ENCODE measurements around the gene AHRR.

- TF ChIP-seq EZH2phosphoT487 (IDR thresholded peaks at IDR 0.05; ENCODE audit: borderline replicate concordance, low read depth, low read length) (no peak), CTCF (conservative IDR thresholded peaks at IDR 0.05; ENCODE audit: low read length) (no peak)
Observed at GRCh38 chr5:468401-468800, 146.9 kb downstream of the AHRR start.

All from OCI-LY7 (cell line).